Body of pancreas (tissue), 4 donors: ENCODE data around the gene CTNND2.

Experiments used
- CTCF ChIP-seq, 7 experiments: fragments of 450-650 bp in 4 of 7; fragments of 200-600 bp in 3 of 7; sonication (generic) in 3 of 7; IDR thresholded peaks; one replicate each; pipeline ENCODE4 v1.5.1; 2016 to 2019; ENCODE audit warnings: antibody characterized with exemption in 7 of 7
- POLR2A ChIP-seq, 3 donors: fragments of 450-650 bp; IDR thresholded peaks; one replicate each; pipeline ENCODE4 v1.6.1; 2016; ENCODE audit warnings: antibody characterized with exemption in 3 of 3, mild to moderate bottlenecking in 2 of 3

- TF ChIP-seq CTCF (IDR thresholded peaks at IDR 0.05) (no peak), POLR2A (IDR thresholded peaks at IDR 0.05) (no peak)
These were observed 169.9 kb downstream of the CTNND2 start for GRCh38 chr5:11734369-11734768.
